ENCODE data around the gene CD68.

- TF ChIP-seq CTCF (conservative IDR thresholded peaks at IDR 0.05; ENCODE audit: low read length) = no peak
- no peak for TF ChIP-seq EZH2phosphoT487 (IDR thresholded peaks at IDR 0.05; ENCODE audit: borderline replicate concordance, low read depth, low read length)
Measured at GRCh38 chr17:7551396-7551795, 28.0 kb upstream of the CD68 start.

All from OCI-LY7 (cell line).